ENCODE results near the gene SEMA4D.

- no peak for TF ChIP-seq POLR2A (IDR thresholded peaks at IDR 0.05)
- no peak for TF ChIP-seq CTCF (IDR thresholded peaks at IDR 0.05)
- no peak for TF ChIP-seq POLR2AphosphoS5 (IDR thresholded peaks at IDR 0.05)
Observed at GRCh38 chr9:89471390-89471789, 26.5 kb downstream of the SEMA4D start.

Measured in prostate gland (tissue), 2 donors.